ENCODE data around the gene NOC4L. TPM values are rescaled to one million over a fixed set of nuclear protein-coding genes. Genes with fewer than 3 reads are reported as not detected.

The NOC4L gene
- total and polyA plus RNA-seq, 2 donors (not counting 3 experiments of a cell fraction or from before 2014, with no cell fraction given), result 19.4 to 29.4 TPM

DNA sequence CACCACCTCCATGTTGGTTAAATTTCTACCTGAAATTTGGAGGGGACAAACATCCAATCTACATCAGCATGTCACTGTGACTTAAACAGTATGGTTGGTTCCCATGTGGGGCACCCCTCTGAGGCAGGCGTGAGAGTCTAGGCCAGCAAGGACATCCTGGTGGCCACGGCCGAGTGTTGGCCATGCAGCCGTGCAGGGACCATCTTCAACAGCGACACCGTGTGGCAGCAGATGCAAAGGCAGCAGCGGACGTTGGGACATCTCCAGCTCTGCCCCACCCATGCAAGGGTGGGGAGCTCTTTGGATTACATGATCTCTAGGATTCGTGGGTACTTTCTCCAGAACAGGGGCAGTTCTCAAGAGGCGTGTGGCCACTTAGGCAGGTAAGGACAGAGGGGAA, 49.8 kb downstream of the NOC4L start:
- Histone ChIP-seq H3K27ac (ENCODE audit: insufficient read depth, low read depth, low read length) (no peak overlapping the region), H3K27me3 (ENCODE audit: control insufficient read depth in 2 of 2, insufficient read depth in 2 of 2, low read length in 2 of 2) (no peaks in the 10 kb centered on the region), H3K9me1 (replicated peaks; ENCODE audit: control insufficient read depth, extremely low read depth, insufficient read depth, low read length) (no peaks in the 10 kb centered on the region), H3K36me3 (ENCODE audit: control insufficient read depth in 2 of 2, extremely low read depth in 1 of 2, insufficient read depth in 2 of 2, low read length in 2 of 2) (no peaks in the 10 kb centered on the region), H3K9ac (replicated peaks; ENCODE audit: extremely low read depth, insufficient read depth, low read length) (no peak overlapping the region), H2AFZ (ENCODE audit: low read depth, low read length) (no peak overlapping the region), H3K9me3 (replicated peaks; ENCODE audit: control insufficient read depth, insufficient read depth, low read length) (no peaks in the 10 kb centered on the region), H3K79me2 (ENCODE audit: control insufficient read depth, insufficient read depth, low read length) (no peaks in the 10 kb centered on the region), H3K4me1 (ENCODE audit: control insufficient read depth, extremely low read depth, insufficient read depth, low read length) (peaks cover 8% of the 10 kb centered on the region), H3K4me3 (replicated peaks in 1 of 3; ENCODE audit: insufficient read depth in 1 of 3, low read depth in 1 of 3, low read length in 3 of 3) (no peak overlapping the region), H3K4me2 (ENCODE audit: insufficient read depth, low read length) (no peak overlapping the region), H4K20me1 (replicated peaks; ENCODE audit: control insufficient read depth, extremely low read depth, insufficient read depth, low read length) (no peaks in the 10 kb centered on the region)
- DNase-seq (ENCODE audit: low read depth, low spot score), result no peak
- POLR2A ChIA-PET, result no interaction called here
- BruUV-seq (replicated peaks), result no TSS peak
- intact Hi-C loops (cut with micrococcal nuclease), result no loop called here
- TF ChIP-seq MYC (IDR thresholded peaks at IDR 0.05; ENCODE audit: low read depth, low read length), result no peak
- TF ChIP-seq POLR2AphosphoS5 (IDR thresholded peaks at IDR 0.05; ENCODE audit: insufficient read depth, low read depth, low read length), result no peak
- TF ChIP-seq, protein P1, sequence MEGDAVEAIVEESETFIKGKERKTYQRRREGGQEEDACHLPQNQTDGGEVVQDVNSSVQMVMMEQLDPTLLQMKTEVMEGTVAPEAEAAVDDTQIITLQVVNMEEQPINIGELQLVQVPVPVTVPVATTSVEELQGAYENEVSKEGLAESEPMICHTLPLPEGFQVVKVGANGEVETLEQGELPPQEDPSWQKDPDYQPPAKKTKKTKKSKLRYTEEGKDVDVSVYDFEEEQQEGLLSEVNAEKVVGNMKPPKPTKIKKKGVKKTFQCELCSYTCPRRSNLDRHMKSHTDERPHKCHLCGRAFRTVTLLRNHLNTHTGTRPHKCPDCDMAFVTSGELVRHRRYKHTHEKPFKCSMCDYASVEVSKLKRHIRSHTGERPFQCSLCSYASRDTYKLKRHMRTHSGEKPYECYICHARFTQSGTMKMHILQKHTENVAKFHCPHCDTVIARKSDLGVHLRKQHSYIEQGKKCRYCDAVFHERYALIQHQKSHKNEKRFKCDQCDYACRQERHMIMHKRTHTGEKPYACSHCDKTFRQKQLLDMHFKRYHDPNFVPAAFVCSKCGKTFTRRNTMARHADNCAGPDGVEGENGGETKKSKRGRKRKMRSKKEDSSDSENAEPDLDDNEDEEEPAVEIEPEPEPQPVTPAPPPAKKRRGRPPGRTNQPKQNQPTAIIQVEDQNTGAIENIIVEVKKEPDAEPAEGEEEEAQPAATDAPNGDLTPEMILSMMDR (IDR thresholded peaks at IDR 0.05; ENCODE audit: extremely low read depth in 1 of 2, insufficient read depth in 1 of 2, low read depth in 1 of 2, low read length in 2 of 2), result peak; percentile 28 to 33
- TF ChIP-seq POLR2A (IDR thresholded peaks at IDR 0.05; ENCODE audit: low read depth, low read length), result no peak
- no peak for TF ChIP-seq JUN (IDR thresholded peaks at IDR 0.05; ENCODE audit: borderline replicate concordance, insufficient read depth, insufficient read length, low read depth)
- TF ChIP-seq GATA2 (IDR thresholded peaks at IDR 0.05; ENCODE audit: insufficient read depth, insufficient read length, low read depth, low read length), result no peak
- CTCF ChIA-PET, result interaction anchor here (0.7 kb wide), 1 partner anchor 40 kb away, joined by 3 read pairs; no protein-coding TSS in a partner anchor
- dilution Hi-C loops (cut with MboI; ENCODE audit: extremely low pct_ligation_motif_present, low sequenced_read_pairs), result no loop called here
- no peak for FAIRE-seq

DNA sequence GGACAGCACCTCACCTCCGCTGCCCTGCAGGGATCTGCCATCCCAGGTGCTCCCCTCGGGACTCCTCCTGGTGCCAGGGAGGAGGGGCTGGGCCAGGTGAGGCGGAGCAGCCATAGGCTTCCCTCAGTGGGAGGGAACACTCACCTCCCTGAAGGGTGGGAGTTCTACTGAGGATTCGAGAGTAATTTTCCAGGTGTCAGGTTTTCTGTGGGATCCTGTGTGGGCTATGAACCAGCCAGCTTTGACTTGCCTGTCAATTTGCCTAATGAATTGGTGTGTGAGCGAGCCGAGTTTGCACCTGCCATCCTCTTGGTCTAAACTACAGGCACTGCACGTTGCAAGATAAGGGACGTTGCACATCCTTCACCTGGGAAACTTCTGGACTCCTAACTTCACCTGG, 50.3 kb downstream of the NOC4L start:
- Histone ChIP-seq H2AFZ (ENCODE audit: low read depth, low read length) (no peak overlapping the region), H3K27ac (ENCODE audit: insufficient read depth, low read depth, low read length) (no peak overlapping the region), H3K4me1 (ENCODE audit: control insufficient read depth, extremely low read depth, insufficient read depth, low read length) (peaks cover 8% of the 10 kb centered on the region), H3K4me2 (ENCODE audit: insufficient read depth, low read length) (no peak overlapping the region), H3K9me1 (replicated peaks; ENCODE audit: control insufficient read depth, extremely low read depth, insufficient read depth, low read length) (no peaks in the 10 kb centered on the region), H3K9me3 (replicated peaks; ENCODE audit: control insufficient read depth, insufficient read depth, low read length) (no peaks in the 10 kb centered on the region), H3K36me3 (ENCODE audit: control insufficient read depth in 2 of 2, extremely low read depth in 1 of 2, insufficient read depth in 2 of 2, low read length in 2 of 2) (no peaks in the 10 kb centered on the region), H3K79me2 (ENCODE audit: control insufficient read depth, insufficient read depth, low read length) (no peaks in the 10 kb centered on the region), H3K27me3 (ENCODE audit: control insufficient read depth in 2 of 2, insufficient read depth in 2 of 2, low read length in 2 of 2) (no peaks in the 10 kb centered on the region), H4K20me1 (replicated peaks; ENCODE audit: control insufficient read depth, extremely low read depth, insufficient read depth, low read length) (no peaks in the 10 kb centered on the region), H3K9ac (replicated peaks; ENCODE audit: extremely low read depth, insufficient read depth, low read length) (no peak overlapping the region), H3K4me3 (replicated peaks in 1 of 3; ENCODE audit: insufficient read depth in 1 of 3, low read depth in 1 of 3, low read length in 3 of 3) (no peak overlapping the region)
- BruUV-seq (replicated peaks), result no TSS peak
- TF ChIP-seq, protein P1 (IDR thresholded peaks at IDR 0.05; ENCODE audit: extremely low read depth in 1 of 2, insufficient read depth in 1 of 2, low read depth in 1 of 2, low read length in 2 of 2), result no peak
- TF ChIP-seq, protein P2, sequence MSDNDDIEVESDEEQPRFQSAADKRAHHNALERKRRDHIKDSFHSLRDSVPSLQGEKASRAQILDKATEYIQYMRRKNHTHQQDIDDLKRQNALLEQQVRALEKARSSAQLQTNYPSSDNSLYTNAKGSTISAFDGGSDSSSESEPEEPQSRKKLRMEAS (IDR thresholded peaks at IDR 0.05; ENCODE audit: insufficient read depth, insufficient read length), result no peak
- TF ChIP-seq POLR2AphosphoS5 (IDR thresholded peaks at IDR 0.05; ENCODE audit: insufficient read depth, low read depth, low read length) (no peak), GATA2 (IDR thresholded peaks at IDR 0.05; ENCODE audit: insufficient read depth, insufficient read length, low read depth, low read length) (no peak), EZH2 (IDR thresholded peaks at IDR 0.05; ENCODE audit: borderline replicate concordance, low read depth, low read length, severe bottlenecking) (no peak), MYC (IDR thresholded peaks at IDR 0.05; ENCODE audit: low read depth, low read length) (no peak), POLR2A (IDR thresholded peaks at IDR 0.05; ENCODE audit: low read depth, low read length) (no peak), FOS (IDR thresholded peaks at IDR 0.05; ENCODE audit: borderline replicate concordance, insufficient read depth, low read length) (no peak), JUN (IDR thresholded peaks at IDR 0.05; ENCODE audit: borderline replicate concordance, insufficient read depth, insufficient read length, low read depth) (no peak)
- FAIRE-seq, result no peak
- CTCF ChIA-PET, result interaction anchor here (0.7 kb wide), 1 partner anchor 41 kb away, joined by 3 read pairs; no protein-coding TSS in a partner anchor
- dilution Hi-C loops (cut with MboI; ENCODE audit: extremely low pct_ligation_motif_present, low sequenced_read_pairs), result no loop called here
- intact Hi-C loops (cut with micrococcal nuclease), result no loop called here
- no peak for DNase-seq (ENCODE audit: low read depth, low spot score)
- POLR2A ChIA-PET, result no interaction called here
